ENCODE data around the gene DHCR24.

DHCR24 gene

DNA sequence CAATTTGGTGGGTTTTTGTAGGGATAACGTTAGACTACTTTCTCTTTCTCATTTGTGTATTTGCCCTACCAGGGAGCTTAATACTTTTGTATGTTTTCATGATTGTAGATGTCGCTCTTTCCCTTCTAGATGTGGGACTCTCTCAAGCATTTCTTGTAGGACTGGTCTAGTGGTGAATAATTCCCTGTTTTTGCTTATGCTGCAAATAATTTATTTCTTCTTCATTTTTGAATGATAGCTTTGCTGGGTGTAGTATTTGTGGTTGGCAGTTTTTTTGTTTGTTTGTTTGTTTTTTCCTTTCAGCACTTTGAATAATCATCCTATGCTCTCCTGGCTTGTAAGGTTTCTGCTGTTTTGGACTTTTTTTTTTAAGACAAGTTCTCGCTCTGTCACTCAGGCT is 63.3 kb downstream of the DHCR24 start:
- no peak for TF ChIP-seq CTCF (IDR thresholded peaks at IDR 0.05; ENCODE audit: control extremely low read depth, extremely low read depth, low read depth, missing control alignments)
- ChIA-PET POLR2A (no interaction called here), CTCF (interaction anchor here (1.1 kb wide), 1 partner anchor 9 kb away, joined by 3 read pairs; no protein-coding TSS in a partner anchor)
- no peak for DNase-seq (ENCODE audit: extremely low spot score)

DNA sequence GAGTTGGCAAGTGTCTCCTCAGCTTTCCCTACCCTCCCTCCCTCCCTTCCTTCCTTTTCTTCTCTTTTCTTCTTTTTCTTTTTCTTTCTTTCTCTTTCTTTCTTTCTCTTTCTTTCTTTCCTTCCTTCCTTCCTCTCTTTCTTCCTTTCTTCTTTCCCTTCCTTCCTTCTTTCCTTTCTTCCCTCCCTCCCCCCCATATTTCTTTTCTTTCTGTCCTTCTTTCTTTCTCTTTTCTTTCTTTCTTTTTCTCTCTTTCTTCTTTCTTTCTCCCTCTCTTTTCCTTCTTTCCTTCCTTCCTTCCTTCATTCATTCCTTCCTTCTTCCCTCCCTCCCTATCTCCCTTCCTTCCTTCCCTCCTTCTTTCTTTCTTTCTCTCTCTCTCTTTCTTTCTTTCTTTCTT is 67.3 kb downstream of the DHCR24 start:
- no peak for TF ChIP-seq CTCF (IDR thresholded peaks at IDR 0.05; ENCODE audit: control extremely low read depth, extremely low read depth, low read depth, missing control alignments)
- POLR2A ChIA-PET, result no interaction called here
- DNase-seq (ENCODE audit: extremely low spot score), result no peak
- CTCF ChIA-PET, result interaction anchor here (1.1 kb wide), 1 partner anchor 20 kb away, joined by 3 read pairs; no protein-coding TSS in a partner anchor

DNA sequence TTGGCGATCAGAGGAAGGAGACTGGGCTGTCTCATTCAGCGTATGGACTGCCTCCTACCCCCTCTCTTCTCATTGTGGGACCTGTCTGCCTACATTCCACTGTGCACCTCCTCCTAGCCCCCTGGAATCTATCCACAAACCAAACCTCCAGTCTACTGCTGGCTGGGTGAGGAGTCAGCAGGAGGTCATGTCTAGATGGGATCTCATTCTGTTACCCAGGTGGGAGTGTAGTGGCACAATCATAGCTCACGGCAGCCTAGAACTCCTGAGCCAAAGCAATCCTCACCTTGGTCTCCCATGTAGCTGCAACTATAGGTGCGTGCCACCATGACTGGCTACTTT is 67.8 kb downstream of the DHCR24 start:
- CTCF ChIA-PET, result interaction anchor here (1.1 kb wide), 1 partner anchor 19 kb away, joined by 3 read pairs; no protein-coding TSS in a partner anchor
- TF ChIP-seq CTCF (IDR thresholded peaks at IDR 0.05; ENCODE audit: control extremely low read depth, extremely low read depth, low read depth, missing control alignments), result no peak
- no peak for DNase-seq (ENCODE audit: extremely low spot score)
- POLR2A ChIA-PET, result no interaction called here

DNA sequence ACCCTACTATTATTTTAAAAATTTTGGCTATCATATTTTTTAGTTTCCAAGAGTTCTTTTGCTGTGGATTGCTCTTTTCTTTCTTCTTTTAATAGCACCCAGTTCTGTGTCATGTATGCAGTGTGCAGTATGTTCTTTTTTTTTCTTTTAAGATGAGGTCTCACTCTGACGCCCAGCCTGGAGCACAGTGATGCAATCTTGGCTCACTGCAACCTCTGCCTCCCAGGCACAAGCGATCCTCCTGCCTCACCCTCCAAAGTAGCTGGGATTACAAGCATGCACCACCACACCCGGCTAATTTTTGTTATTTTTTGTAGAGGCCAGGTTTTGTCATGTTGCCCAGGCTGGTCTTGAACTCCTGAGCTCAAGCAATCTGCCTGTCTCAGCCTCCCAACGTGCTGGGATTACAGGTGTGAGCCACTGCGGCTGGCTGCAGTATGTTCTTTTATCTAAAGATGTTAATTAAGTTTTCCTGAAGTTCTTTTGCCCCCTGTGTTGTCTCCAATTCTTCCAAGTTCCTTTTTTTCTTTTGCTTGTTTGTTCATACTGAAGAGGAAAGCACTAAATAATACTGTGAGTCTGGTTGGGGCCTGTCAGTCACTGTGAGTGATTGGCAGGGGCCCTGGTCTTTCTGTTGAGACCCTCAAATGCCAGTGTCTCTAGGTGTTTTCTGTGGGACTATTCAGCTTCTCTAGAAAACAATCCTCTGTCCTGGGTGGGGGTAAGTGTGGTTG is 68.4 kb downstream of the DHCR24 start:
- no peak for TF ChIP-seq CTCF (IDR thresholded peaks at IDR 0.05; ENCODE audit: control extremely low read depth, extremely low read depth, low read depth, missing control alignments)
- ChIA-PET POLR2A (no interaction called here), CTCF (interaction anchor here (1.1 kb wide), 1 partner anchor 19 kb away, joined by 3 read pairs; no protein-coding TSS in a partner anchor)
- DNase-seq (ENCODE audit: extremely low spot score), result no peak

GRCh38 chr1:54816951-54817350 is 70.0 kb downstream of the DHCR24 start:
- DNase-seq (ENCODE audit: extremely low spot score), result no peak
- TF ChIP-seq CTCF (IDR thresholded peaks at IDR 0.05; ENCODE audit: control extremely low read depth, extremely low read depth, low read depth, missing control alignments), result no peak
- CTCF ChIA-PET, result no interaction called here
- POLR2A ChIA-PET, result no interaction called here

DNA sequence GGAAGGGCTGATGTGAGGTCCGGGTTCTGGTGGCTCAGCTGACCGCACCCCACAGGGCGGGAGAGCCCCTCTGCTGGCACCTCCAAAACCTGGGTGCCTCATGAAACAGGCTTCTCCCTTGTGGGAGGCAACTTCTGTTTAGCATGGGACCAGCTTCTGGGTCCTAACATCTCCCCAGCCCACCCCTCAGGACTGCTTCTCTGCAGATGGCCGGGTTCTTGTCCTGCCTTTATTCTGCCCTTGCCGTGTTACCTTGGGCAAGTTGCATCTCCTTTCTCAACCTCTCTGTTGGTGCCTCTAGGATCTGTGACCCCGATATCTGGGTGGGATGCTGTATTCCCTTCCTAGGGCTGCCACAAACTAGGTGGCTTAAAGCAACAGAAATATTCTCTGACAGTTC is 70.9 kb downstream of the DHCR24 start:
- CTCF ChIA-PET, result interaction anchor here (0.9 to 1.7 kb wide), 3 partner anchors 9 to 15 kb away, joined by 3 to 9 read pairs (median 3); partner anchors contain the start of gene TTC22
- no peak for TF ChIP-seq CTCF (IDR thresholded peaks at IDR 0.05; ENCODE audit: control extremely low read depth, extremely low read depth, low read depth, missing control alignments)
- no peak for DNase-seq (ENCODE audit: extremely low spot score)
- POLR2A ChIA-PET, result no interaction called here

Data from GM10248 (cell line).